RCC 7860 (cell line): ENCODE data around the gene HOXC6.
A peak's percentile ranks its signal among the peaks of the same experiment; 100 is the strongest.

ENCODE experiments used
- DNase-seq: peaks from one replicate; pipeline ENCODE4 v3.0.0-alpha.2; 2015; ENCODE audit warnings: low spot score
- FAIRE-seq: peaks from 2 replicates; lab custom pipeline; 2012; peaks lifted over from hg19 to GRCh38; lab: Jason Lieb, UNC

The HOXC6 gene

DNA sequence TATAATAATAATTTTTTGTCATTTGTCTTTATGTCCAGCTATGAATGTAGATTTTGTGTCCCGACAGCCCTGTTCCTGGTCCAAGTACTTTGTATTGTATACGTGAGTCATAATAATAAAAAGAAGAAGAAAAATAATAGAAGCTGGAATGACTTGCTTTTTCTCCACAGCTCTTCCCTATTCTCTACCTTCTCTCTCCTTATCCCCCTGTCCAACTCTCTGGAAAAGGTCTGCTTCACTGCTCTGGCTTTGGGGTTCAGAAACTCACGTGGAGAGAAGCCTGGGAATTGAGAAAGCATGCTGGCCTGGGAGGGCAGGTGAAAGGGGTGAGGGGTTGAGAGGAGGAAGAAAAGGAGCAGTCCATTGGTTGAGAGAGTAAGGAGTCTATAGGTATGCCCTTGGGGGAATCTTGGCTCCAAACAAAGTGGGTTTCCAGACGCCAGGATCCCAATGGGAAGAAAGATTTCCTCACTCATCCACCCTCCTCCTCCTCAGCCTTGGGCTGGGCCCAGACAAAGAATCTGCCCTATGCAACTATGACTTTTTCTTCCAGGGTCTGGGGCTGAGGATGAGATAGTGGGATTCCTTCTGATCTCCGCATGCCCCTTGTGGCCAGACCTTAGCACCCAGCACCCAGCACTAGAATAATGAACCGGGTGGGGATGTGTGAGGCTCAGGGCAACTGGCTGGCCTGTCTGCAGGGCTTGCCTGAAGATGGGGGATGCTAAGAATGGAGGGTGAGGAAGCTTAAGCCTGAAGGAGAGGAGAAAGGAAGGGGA lies 15.4 kb upstream of the HOXC6 start:
- FAIRE-seq (no peak), DNase-seq (no peak)

GRCh38 chr12:54014377-54015017 lies 13.7 kb upstream of the HOXC6 start:
- DNase-seq (no peak), FAIRE-seq (no peak)

DNA sequence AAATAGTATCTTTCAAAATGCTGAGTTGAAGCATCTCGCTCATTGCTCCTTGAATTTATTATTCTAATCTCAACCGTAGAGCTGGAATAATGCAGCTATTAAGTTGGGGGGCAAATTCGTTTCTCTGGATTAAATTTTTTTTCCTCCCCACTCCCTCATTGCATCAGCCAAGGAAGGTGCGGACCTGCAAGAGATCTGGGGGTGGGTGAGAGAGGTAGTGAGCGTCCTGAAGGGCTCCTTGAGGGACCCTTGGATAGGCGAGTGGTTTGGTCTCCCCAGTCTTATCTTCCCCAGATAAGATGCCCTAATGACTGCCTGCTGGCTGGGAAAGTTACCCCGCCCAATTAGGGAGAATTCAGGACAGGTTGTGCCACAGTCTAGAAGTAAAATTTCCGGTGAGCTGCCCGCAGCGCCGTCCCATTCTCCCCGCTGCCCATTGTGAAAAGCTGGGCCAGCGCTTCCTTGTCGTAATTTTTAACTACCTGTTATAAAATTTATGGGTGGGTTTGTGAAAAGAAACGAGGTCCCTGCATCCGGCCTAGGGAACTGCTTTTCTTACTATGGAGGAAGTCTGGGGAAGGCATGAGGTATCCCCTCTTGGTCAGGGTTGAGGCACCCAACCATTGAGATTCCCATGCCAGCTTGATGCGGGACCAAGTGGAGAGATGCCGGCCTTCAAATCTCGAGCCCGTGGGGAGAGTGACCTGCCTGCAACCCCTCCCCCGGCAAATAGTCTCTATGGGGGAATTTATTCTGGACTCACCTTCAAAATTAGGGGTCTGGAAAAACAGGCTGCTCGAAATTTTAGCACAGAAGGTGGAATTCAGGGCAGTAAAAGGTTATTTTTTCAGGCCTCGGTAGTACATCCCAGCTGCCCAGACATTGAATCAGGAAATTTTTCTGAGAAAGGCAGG lies 13.0 kb upstream of the HOXC6 start:
- FAIRE-seq = no peak
- DNase-seq = no peak

DNA sequence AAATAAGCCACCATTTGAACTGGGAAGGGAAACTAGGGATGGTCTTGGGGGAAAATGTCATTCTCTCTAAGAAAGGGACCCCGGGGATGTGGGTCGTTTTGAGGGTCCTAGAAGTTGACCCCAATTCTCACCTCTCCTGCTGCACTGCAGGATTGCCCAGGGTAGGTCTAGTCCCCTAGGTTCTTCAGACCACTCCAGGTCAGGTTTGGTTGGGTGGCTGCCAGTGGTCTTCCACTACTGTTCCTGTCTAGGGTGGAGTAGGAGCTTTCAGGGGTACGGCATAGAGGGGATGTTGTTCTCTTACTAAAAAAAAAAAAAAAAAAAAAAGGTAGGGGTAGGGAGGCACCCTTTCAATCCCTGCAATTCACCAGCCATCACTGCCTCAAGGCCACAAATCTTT lies 12.2 kb upstream of the HOXC6 start:
- DNase-seq (no peak), FAIRE-seq (no peak)

- DNase-seq (peak; percentile 68), FAIRE-seq (peak; percentile 70)
Observed at GRCh38 chr12:54016478-54016964, 11.7 kb upstream of the HOXC6 start.

GRCh38 chr12:54017027-54017788 lies 11.0 kb upstream of the HOXC6 start:
- FAIRE-seq (no peak), DNase-seq (peak; percentile 50)

- FAIRE-seq (peak; percentile 16), DNase-seq (peak; percentile 84)
Observed at GRCh38 chr12:54017878-54018467, 10.3 kb upstream of the HOXC6 start.

- DNase-seq = peak; percentile 37
- no peak for FAIRE-seq
Observed at GRCh38 chr12:54018468-54018984, 9.7 kb upstream of the HOXC6 start.

GRCh38 chr12:54019091-54019811 lies 9.0 kb upstream of the HOXC6 start:
- DNase-seq (no peak), FAIRE-seq (no peak)

- DNase-seq (peak; percentile 20), FAIRE-seq (no peak)
Observed at GRCh38 chr12:54019924-54020590, 8.2 kb upstream of the HOXC6 start.

- no peak for DNase-seq
- FAIRE-seq = no peak
Observed at GRCh38 chr12:54020591-54021405, 7.4 kb upstream of the HOXC6 start.

- no peak for DNase-seq
- no peak for FAIRE-seq
Observed at GRCh38 chr12:54021432-54022013, 6.7 kb upstream of the HOXC6 start.

- no peak for FAIRE-seq
- DNase-seq = no peak
Observed at GRCh38 chr12:54022960-54023884, 5.0 kb upstream of the HOXC6 start.

DNA sequence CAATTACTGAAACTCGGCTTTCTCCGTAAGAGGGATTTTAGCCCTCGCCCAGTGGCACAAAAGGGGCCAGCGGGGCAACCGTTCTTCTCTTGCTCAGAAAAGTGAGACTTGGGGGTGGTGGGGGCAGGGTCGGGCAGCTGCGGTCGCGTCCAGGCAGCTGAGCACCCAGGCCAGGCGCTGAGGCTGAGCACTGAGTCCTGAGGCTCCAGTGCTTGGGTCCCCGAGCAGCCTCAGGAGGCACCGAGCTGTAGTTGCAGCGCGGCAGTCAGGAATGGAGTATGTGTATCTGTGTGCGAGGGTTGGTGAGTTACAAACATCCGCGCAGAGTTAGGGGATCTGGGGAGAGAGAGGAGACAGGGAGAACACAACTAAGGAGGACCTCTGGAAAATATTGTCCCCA lies 4.1 kb upstream of the HOXC6 start:
- FAIRE-seq = no peak
- DNase-seq = no peak

- DNase-seq (no peak), FAIRE-seq (no peak)
Observed at GRCh38 chr12:54024581-54025305, 3.5 kb upstream of the HOXC6 start.
